Activated T-cell treated with anti-CD3 and anti-CD28 coated beads, Interleukin-2, amount 50 U/mL, for 72 hours (primary cell): ENCODE measurements around the gene BSG. TPM values are rescaled to one million over a fixed set of nuclear protein-coding genes. Genes with fewer than 3 reads are reported as not detected.
"Not testable (repeated sequence)": the region's sequence is repeated elsewhere in the genome, so short reads cannot be mapped to it uniquely, and the experiment has no call there.

ENCODE experiments used
- ATAC-seq, 2 donors: fragments of 150-1000 bp; cut with Tn5 transposase; replicated peaks in 1 of 2; 2 replicates each; pipeline ENCODE4 v1.10.0; 2021; ENCODE audit warnings: moderate library complexity in 2 of 2, mild to moderate bottlenecking in 1 of 2
- DNase-seq, 2 donors: peaks; one replicate each; pipeline ENCODE4 v3.0.0; 2021 to 2022; ENCODE audit warnings: mixed read lengths in 1 of 2
- H3K27ac Mint-ChIP-seq: one replicate; pipeline ENCODE4 v1.8.0; 2022; ENCODE audit warnings: mild to moderate bottlenecking, moderate library complexity, mixed read lengths
- H3K27me3 Mint-ChIP-seq: one replicate; pipeline ENCODE4 v1.8.0; 2022; ENCODE audit warnings: low read depth, mixed read lengths
- H3K36me3 Mint-ChIP-seq, 2 donors: one replicate each; pipeline ENCODE4 v1.8.0; 2022; ENCODE audit warnings: mixed read lengths in 2 of 2, mild to moderate bottlenecking in 1 of 2; ENCODE audit not compliant: insufficient read depth in 2 of 2
- H3K4me1 Mint-ChIP-seq: one replicate; pipeline ENCODE4 v1.8.0; 2022; ENCODE audit warnings: low read depth, mixed read lengths
- H3K4me3 Mint-ChIP-seq, 2 donors: one replicate each; pipeline ENCODE4 v1.8.0; 2022; ENCODE audit warnings: mild to moderate bottlenecking in 2 of 2, mixed read lengths in 2 of 2, moderate library complexity in 2 of 2
- H3K9me3 Mint-ChIP-seq, 2 donors: one replicate each; pipeline ENCODE4 v1.8.0; 2022; ENCODE audit warnings: mixed read lengths in 2 of 2
- total RNA-seq, 2 donors: library from RNA; stranded (reverse); gene quantifications; one replicate each; pipeline ENCODE4 v1.2.3, GENCODE V29; 2022

Gene BSG
- total RNA-seq, 2 donors from 2014 or later = 144 to 162 TPM

- not testable (repeated sequence) for H3K36me3 Mint-ChIP-seq, H3K27ac Mint-ChIP-seq, H3K4me3 Mint-ChIP-seq, H3K27me3 Mint-ChIP-seq, H3K9me3 Mint-ChIP-seq, H3K4me1 Mint-ChIP-seq
- peak; percentile 16 to 20 for ATAC-seq
- DNase-seq = peak in 1 of 2 donors; percentile 25
Measured at GRCh38 chr19:603779-604178, 31.4 kb downstream of the BSG start.

DNA sequence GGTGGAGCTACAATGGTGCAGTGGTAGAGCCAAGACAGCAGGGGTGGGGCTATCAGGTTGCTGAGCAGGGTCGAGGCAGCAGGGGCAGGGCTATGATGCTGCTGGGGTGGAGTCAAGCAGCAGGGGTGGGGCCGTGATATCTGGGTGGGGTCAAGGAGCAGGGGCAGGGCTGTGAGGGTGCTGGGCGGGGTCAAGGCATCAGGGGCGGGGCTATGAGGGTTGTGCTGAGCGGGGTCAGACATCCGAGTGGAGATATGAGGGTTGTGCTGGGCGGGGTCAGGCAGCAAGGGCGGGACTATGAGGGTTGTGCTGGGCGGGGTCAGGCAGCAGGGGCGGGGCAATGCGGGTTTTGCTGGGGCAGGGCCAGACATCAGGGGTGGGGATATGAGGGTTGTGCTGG lies 32.0 kb downstream of the BSG start:
- DNase-seq (peak; percentile 77 to 79), ATAC-seq (peak; percentile 83 to 85)
- no peaks in the 10 kb centered on the region for H3K27me3 Mint-ChIP-seq
- H3K4me1 Mint-ChIP-seq = no peaks in the 10 kb centered on the region
- no peak overlapping the region for H3K4me3 Mint-ChIP-seq
- H3K36me3 Mint-ChIP-seq = no peaks in the 10 kb centered on the region
- H3K27ac Mint-ChIP-seq = no peak overlapping the region
- H3K9me3 Mint-ChIP-seq = no peaks in the 10 kb centered on the region

GRCh38 chr19:605061-605971 lies 32.9 kb downstream of the BSG start:
- H3K27ac Mint-ChIP-seq = not testable (repeated sequence)

GRCh38 chr19:607301-608154 lies 35.1 kb downstream of the BSG start:
- Mint-ChIP-seq H3K27me3 (no peaks in the 10 kb centered on the region), H3K9me3 (no peaks in the 10 kb centered on the region), H3K27ac (no peak overlapping the region), H3K36me3 (peaks cover 0 to 2% of the 10 kb centered on the region in 2 donors), H3K4me1 (peaks cover 18% of the 10 kb centered on the region), H3K4me3 (no peak overlapping the region)
- ATAC-seq (no peak), DNase-seq (no peak)

More at GRCh38 chr19:605061-605971, 32.9 kb downstream of the BSG start:
- DNase-seq (peak; percentile 52 to 55), ATAC-seq (peak; percentile 14 to 32)
- H3K4me1 Mint-ChIP-seq, H3K9me3 Mint-ChIP-seq, H3K36me3 Mint-ChIP-seq, H3K27me3 Mint-ChIP-seq: not testable (repeated sequence)
- H3K4me3 Mint-ChIP-seq = peak overlapping the region in 1 of 2 donors; percentile 73

DNA sequence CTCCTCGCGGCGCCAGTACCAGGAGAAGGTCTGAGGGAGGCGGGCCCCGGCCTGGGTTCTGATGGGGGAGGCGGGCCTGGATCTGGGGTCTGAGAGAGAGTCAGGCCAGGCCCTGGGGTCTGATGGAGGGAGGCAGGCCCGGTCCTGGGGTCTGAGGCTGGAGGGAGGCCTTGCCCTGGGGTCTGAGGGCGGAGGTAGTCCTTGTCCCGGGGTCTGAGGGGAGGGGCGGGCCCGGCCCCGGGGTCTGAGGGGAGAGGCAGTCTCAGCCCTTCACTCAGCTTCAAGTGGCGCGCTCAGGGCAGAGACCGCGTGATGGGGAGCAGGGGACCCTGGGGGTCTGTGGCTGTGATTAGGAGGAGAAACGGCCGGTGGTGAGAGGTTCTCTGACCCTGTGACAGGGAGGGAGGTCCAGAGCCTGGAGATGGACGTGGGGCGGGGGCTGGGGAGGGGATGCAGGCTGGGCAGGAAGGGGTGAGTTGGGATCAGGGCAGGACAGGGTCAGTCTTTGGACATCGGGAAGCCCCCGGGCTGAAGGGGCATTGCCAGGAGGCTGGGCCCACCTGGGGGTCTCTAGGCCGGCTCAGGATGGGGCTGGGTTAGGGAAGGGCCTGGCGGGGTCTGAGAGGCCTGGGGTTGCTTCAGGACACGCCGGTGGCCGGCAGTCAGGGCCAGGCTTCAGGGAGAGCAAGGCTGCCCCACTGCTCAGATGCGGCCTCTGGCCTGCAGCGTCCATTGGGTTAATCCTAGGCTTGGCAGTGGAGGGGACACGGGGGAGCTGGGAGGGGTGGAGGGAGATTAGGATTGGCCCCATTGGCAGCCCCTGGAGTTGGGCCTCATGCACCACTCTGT lies 36.0 kb downstream of the BSG start:
- ATAC-seq (no peak), DNase-seq (no peak)
- H3K36me3 Mint-ChIP-seq = peaks cover 0 to 2% of the 10 kb centered on the region in 2 donors
- peak overlapping the region in 1 of 2 donors; percentile 11 for H3K4me3 Mint-ChIP-seq
- peaks cover 25% of the 10 kb centered on the region for H3K4me1 Mint-ChIP-seq
- no peaks in the 10 kb centered on the region for H3K27me3 Mint-ChIP-seq
- H3K27ac Mint-ChIP-seq = no peak overlapping the region
- H3K9me3 Mint-ChIP-seq = no peaks in the 10 kb centered on the region

DNA sequence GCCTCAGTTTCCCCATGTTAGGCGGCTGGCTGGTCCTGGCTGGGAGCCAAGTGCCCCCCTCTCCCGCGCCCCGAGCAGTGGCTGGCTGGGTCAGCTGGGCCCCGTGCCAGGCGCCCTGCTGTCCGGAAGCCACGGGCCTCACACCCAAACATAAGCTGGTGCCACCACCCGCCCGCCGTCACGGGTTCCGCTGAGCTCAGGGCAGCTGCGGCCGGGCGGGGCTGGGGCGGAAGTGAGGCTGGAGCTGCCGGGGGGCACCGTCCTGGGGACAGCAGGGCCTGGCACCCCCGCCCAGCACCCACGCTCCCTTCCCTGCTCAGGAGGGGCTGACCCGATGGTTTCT lies 36.6 kb downstream of the BSG start:
- no peak for ATAC-seq
- peaks cover 0 to 2% of the 10 kb centered on the region in 2 donors for H3K36me3 Mint-ChIP-seq
- no peak overlapping the region for H3K4me3 Mint-ChIP-seq
- no peak overlapping the region for H3K27ac Mint-ChIP-seq
- H3K4me1 Mint-ChIP-seq = peaks cover 25% of the 10 kb centered on the region
- no peaks in the 10 kb centered on the region for H3K9me3 Mint-ChIP-seq
- H3K27me3 Mint-ChIP-seq = no peaks in the 10 kb centered on the region
- DNase-seq = no peak

DNA sequence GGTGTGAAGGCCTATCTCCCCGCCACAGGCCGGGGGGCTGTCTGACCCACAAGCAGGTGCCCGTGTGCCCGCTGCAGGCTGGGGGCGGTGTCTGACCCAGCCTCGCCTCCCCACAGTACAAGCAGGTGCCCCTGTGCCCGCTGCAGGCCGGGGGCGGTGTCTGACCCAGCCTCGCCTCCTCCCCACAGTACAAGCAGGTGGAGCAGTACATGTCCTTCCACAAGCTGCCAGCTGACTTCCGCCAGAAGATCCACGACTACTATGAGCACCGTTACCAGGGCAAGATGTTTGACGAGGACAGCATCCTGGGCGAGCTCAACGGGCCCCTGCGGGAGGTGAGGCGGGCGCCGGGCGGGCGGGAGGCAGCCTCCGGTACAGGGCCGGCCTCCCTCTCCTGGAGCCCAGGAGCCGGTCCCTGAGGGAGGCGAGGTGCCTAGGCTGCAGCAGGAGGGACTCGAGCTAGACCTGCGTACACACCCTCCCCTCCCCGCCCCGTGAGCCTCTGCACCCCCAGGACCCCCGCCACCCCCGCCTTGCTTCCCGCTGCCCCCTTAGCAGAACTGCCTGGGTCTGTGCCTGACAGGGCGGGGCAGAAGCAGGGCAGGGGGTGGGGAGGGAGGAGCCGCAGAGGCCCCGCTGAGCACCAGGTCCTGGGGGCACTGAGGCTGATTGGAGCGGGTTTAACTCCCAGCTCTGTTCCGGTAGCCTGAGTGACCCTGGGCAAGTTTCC lies 37.8 kb downstream of the BSG start:
- Mint-ChIP-seq H3K36me3 (peaks cover 0 to 2% of the 10 kb centered on the region in 2 donors), H3K9me3 (no peaks in the 10 kb centered on the region), H3K27ac (no peak overlapping the region), H3K4me1 (peaks cover 25% of the 10 kb centered on the region), H3K27me3 (no peaks in the 10 kb centered on the region), H3K4me3 (peak overlapping the region; percentile 84 to 90)
- ATAC-seq (peak; percentile 8 to 16), DNase-seq (peak; percentile 42 to 43)

- peaks cover 0 to 2% of the 10 kb centered on the region in 2 donors for H3K36me3 Mint-ChIP-seq
- ATAC-seq = peak; percentile 37 to 44
- H3K4me1 Mint-ChIP-seq = peaks cover 25% of the 10 kb centered on the region
- no peaks in the 10 kb centered on the region for H3K9me3 Mint-ChIP-seq
- peak; percentile 65 to 67 for DNase-seq
- H3K27me3 Mint-ChIP-seq = no peaks in the 10 kb centered on the region
- peak overlapping the region; percentile 69 for H3K27ac Mint-ChIP-seq
- H3K4me3 Mint-ChIP-seq = peak overlapping the region; percentile 84 to 90
Measured at GRCh38 chr19:610801-611480, 38.5 kb downstream of the BSG start.

DNA sequence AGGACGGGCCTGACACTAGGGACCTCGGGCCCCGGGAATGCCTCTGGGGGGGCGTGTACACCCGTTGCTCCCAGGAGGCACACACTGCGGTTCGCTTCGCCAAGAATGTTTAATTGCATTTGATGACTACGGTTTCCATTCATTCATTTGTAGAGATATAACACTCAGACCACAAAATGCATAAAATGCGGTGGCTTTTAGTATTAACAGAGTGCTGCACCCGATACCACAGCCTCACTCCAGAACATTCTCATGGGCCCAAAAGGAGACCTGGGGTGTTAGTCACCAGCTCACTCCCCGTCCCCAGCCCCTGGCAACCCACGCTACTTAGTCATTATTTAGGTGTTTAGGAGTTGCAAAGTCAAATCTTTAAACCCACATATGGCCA lies 39.1 kb downstream of the BSG start:
- ATAC-seq (peak; percentile 88 to 89), DNase-seq (peak; percentile 80 to 87)
- H3K4me3 Mint-ChIP-seq = peak overlapping the region; percentile 84 to 90
- H3K27me3 Mint-ChIP-seq = no peaks in the 10 kb centered on the region
- no peaks in the 10 kb centered on the region for H3K9me3 Mint-ChIP-seq
- H3K4me1 Mint-ChIP-seq = peaks cover 25% of the 10 kb centered on the region
- H3K36me3 Mint-ChIP-seq = peaks cover 0 to 2% of the 10 kb centered on the region in 2 donors
- H3K27ac Mint-ChIP-seq = peak overlapping the region; percentile 66

DNA sequence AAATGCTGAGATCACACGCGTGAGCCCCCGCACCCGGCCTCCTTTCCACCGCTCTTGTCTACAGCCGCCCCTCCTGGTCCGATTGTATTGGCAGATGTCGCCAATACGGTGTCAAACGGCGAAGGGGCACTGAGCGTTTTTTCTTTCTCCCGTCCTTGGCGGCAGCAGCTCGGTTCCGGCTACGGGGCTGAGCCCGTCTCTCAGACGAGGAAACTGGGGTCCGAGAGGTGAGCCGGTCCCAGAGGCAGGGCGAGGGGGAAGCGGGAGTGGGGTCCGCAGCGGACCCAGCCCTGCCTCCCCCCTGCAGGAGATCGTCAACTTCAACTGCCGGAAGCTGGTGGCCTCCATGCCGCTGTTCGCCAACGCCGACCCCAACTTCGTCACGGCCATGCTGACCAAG lies 40.5 kb downstream of the BSG start:
- no peak for ATAC-seq
- H3K4me1 Mint-ChIP-seq = peaks cover 25% of the 10 kb centered on the region
- DNase-seq = no peak
- no peak overlapping the region for H3K27ac Mint-ChIP-seq
- peaks cover 0 to 2% of the 10 kb centered on the region in 2 donors for H3K36me3 Mint-ChIP-seq
- no peaks in the 10 kb centered on the region for H3K9me3 Mint-ChIP-seq
- peak overlapping the region in 1 of 2 donors; percentile 39 for H3K4me3 Mint-ChIP-seq
- no peaks in the 10 kb centered on the region for H3K27me3 Mint-ChIP-seq

DNA sequence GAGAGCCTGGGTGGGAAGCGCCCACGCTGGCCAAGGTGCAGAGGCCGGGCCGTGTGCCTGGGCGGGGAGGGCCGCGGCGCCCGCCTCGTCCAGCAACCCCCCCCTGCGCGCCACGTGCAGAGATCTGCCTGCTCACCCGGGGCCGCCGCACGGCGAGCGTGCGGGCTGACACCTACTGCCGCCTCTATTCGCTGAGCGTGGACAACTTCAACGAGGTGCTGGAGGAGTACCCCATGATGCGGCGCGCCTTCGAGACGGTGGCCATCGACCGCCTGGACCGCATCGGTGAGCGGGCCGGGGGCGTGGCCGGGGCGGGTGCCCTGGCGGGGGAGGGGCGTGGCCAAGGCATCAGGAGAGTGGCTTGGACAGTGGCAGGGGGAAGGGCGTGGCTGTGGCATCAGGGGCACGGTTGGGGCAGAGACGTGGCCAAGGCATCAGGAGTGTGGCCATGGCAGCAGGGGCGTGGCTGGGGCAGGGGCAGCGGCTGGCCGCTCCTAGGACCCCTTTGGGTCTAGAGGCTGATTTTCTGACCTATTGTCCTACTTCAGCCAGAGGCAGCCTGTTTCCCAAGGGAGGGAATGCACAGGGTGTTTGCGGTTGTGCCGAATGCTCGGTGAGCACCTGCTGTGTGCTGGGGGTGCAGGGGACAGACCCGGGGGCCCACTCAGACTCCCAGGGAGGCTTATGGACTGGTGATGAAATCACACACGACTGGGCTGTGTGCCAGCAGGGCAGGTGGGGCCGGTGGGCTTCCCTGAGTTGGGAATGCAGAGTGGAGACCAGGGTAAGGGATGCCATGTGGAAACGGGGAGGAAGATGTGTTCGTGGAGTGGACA lies 41.6 kb downstream of the BSG start:
- H3K27me3 Mint-ChIP-seq = no peaks in the 10 kb centered on the region
- H3K27ac Mint-ChIP-seq = no peak overlapping the region
- H3K4me1 Mint-ChIP-seq = peaks cover 25% of the 10 kb centered on the region
- H3K4me3 Mint-ChIP-seq = no peak overlapping the region
- no peak for ATAC-seq
- no peak for DNase-seq
- H3K9me3 Mint-ChIP-seq = no peaks in the 10 kb centered on the region
- H3K36me3 Mint-ChIP-seq = peaks cover 2% of the 10 kb centered on the region in 2 donors
